GM19035 (cell line): ENCODE measurements around the gene ADRB2.
"Not testable (repeated sequence)": the region's sequence is repeated elsewhere in the genome, so short reads cannot be mapped to it uniquely, and the experiment has no call there.

Experiments used
- ATAC-seq: cut with Tn5 transposase; IDR thresholded peaks from one replicate; pipeline ENCODE4 v1.9.1; 2021; ENCODE audit not compliant: unreplicated experiment

The ADRB2 gene

DNA sequence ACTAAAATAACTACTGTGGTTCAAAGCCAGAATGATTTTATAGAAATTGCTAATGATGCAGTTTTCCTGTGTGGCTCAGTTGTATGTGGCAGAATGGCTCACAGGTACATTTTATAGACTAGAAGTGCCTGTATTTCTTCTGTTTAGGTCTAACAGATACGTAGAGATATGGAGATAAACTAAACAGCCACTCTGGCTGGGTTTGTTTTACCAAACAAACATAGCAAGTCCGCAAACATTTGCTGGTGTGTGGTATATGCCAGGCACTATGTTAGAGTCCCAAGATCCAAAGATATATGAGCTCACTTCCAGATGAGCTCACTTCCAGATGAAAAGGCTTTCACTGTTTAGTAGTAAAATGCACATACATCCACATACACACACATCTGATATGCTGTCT, 24.4 kb downstream of the ADRB2 start:
- ATAC-seq: no peak

DNA sequence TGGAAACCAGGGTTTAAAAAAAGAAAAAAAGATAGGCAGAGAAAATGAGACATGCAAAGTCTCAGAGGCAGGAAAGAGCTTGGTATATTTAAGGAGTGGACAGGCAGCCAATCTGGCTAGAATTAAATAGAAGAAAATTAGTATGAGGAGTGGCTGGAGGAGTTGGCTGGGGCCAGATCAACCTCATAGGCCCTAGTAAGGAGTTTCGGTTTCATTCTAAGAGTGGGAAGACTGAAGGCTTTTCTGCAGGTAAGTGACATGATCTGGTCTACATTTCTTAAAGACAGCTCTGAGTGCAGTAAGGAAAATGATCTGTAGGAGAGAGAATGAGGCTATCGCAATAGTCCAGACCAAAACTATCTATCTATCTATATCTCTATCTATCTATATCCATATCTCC, 27.5 kb downstream of the ADRB2 start:
- ATAC-seq: no peak

DNA sequence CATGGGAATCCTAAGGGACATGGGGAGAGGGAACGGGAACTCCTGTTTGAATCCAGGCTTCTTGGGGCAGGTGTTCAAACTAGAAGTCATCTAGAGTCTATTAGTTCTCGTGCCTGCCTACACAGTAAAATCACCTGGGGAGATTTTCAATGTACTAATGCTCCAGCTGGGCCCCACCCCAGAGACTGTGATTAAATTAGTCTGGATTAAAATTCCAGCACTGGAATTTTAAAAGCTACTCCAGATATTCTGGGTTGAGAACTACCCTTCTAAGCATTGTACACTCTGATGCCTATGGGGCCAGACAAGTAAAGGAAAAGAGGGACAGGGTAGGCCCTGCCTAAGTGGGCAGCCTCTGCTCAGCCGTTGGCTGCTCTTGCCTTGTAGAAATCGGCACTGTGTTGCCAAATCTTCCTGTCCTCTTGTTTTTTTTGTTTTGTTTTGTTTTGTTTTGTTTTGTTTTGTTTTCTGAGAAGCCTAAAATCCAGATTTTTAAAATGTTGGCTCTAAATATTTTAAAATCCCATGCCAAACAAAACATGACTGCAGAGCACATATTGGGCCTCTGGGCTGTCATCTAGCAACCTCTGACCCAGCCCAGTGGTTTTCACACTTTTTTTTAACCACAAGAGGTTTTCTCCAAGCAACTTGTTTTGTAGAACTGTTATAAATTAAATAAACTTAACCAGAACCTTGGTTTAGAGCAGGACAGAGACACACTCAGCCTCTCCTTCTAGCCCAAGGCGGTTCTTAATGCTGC, 29.0 kb downstream of the ADRB2 start:
- no peak for ATAC-seq

DNA sequence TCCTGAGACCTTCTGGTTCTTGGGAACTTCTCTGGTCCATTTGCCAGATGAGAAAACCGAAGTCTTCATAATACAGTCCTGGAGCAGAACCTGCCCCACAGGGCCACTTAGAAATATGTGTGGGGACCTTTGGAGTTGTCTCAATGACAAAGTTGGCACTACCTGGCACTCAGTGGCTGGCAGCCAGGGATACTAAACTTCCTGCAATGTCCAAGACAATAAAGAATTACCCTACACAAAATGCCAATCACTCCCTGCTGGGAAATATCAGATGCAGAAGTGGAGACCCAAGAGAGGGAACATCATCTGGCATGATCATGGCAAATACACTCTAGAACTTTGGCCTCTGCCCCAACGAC, 29.6 kb downstream of the ADRB2 start:
- ATAC-seq: no peak

DNA sequence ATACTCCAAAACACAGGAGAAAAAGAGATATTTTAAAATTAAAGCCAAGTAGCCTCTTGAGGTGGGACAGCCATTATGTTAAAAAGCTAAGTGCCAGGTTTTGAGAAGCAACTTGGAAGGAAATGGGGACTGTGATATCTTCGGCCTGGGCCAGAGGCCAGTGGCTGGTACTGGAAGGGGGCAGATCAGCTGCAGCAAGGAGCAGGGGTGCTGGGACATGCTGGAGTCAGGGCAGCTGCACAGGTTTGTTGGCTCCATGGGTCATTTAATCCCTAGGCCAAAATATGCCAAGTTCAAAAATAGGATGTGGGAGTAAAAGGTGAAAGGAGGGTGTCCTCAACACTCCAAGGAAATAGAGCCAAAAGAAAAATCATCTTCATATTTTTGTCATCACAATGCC, 30.0 kb downstream of the ADRB2 start:
- ATAC-seq: no peak

DNA sequence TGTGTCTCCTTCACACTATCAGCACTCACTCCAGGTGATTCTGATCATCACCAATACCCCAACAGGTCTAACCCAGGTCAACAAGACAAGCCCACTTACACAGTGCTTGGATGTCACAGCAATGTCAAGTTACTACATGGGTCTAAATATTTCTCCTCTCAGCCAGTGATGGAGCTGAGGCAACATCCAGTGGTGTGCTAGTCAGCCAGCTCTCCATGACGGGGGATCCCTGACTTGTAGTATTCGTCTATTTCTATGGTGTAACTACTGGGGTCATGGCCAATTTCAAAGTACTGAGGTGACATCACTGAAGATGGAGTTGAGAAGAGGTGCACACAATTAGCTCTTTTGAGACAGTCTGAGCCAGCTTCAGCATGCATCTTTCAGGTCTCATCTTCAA, 31.1 kb downstream of the ADRB2 start:
- ATAC-seq: no peak

DNA sequence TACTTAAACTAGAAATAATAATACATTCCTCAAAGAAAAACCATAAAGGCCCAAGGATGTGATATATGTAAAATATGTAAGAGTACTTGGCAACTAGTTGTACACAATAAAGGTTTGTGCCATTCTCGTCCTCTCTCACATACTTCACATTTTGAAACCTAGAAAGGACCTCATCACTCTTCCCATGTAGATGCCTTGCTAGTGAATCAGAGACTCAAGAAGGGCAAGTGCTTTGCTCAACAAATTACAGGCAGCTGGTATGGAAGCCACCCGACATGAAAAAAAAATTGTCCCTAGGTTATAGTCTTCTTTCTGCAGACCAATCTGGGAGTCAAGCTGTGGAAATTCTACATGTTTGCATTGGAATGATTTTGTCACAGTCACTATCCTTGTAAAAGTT, 31.7 kb downstream of the ADRB2 start:
- no peak for ATAC-seq

DNA sequence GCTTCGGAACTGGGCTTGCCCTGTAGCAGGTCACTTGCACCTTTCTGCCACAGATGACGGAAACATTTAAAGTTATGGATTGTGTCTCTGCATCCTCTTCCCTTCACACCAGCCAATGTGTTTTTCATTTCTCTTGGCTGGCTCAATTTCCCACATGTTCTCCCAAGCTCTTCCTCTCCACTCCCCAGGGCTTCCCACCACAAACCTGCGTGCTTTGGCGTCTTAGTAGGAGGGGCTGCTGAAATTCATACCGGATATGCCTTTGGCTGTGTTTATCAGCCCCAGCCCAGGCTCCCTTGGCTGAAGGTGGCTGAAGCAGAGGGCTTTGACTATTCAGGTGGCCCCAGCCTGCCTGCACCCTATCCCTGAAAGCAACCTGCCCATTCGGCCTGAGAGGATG, 32.1 kb downstream of the ADRB2 start:
- no peak for ATAC-seq

DNA sequence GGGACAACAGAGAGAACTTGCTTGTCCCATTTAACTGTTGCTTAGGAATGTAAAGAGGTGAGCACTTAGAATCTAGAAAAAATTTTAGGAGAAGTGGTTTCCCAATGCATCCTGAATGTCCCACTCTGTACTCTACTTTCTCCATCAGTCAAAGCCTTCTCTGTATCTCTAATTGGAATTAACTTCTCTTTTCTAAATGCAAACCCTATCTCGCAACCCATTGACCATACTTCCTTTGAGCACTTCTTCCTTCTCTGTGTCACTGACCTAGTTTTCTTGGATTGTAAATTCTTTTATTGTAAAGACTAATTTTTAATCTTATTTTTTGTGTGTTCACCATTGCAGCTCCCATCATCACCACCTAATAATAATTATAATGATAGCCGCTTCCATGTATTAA, 33.3 kb downstream of the ADRB2 start:
- ATAC-seq: no peak

DNA sequence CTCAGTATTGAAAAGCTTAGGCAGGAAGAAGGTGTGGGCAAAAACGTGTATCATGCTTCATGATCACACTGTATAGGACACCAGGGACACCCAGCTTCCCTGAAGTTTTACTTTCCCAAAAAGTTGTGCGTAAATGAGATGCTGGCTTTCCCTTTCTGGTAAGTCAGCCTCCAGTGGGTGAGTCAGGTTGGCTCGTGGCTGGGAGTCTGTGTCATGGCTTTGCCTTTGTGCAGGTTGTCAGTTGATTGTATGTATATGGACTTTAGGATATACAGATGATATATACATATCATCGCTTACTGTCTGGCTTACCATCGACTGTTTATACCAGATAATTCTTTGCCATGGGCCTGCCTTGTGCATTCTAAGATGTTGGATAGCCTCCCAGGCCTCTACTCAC, 34.2 kb downstream of the ADRB2 start:
- no peak for ATAC-seq

DNA sequence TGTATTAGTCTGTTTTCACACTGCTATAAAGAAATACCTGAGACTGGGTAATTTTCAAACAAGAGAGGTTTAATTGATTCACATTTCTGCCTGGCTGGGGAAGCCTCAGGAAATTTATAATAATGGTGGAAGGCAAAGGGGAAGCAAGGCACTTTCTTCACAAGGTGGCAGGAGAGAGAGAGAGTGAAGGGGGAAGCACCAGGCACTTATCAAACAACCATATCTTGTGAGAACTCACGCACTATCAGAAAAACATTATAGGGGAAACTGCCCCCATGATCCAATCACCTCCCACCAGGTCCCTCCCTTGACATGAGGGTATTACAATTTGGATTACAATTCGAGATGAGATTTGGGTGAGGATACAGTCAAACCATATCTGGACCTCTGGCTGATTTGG, 34.7 kb downstream of the ADRB2 start:
- no peak for ATAC-seq

DNA sequence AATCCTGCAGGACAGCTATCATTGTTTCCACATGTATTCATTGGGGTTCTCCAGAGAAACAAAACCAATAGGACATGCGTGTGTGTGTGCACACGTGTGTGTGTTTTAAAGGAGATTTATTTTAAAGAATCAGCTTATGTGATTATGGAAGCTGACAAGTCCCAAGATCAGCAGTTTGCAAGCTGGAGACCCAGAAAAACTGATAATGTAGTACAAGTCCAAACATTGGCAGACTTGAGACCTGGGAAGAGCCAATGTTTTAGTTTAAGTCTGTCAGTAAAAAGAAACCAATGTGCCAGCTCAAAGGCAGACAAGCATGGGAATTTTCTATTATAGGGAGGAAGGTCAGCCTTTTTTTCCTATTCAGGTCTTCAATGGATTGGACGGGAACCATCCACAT, 35.3 kb downstream of the ADRB2 start:
- no peak for ATAC-seq

DNA sequence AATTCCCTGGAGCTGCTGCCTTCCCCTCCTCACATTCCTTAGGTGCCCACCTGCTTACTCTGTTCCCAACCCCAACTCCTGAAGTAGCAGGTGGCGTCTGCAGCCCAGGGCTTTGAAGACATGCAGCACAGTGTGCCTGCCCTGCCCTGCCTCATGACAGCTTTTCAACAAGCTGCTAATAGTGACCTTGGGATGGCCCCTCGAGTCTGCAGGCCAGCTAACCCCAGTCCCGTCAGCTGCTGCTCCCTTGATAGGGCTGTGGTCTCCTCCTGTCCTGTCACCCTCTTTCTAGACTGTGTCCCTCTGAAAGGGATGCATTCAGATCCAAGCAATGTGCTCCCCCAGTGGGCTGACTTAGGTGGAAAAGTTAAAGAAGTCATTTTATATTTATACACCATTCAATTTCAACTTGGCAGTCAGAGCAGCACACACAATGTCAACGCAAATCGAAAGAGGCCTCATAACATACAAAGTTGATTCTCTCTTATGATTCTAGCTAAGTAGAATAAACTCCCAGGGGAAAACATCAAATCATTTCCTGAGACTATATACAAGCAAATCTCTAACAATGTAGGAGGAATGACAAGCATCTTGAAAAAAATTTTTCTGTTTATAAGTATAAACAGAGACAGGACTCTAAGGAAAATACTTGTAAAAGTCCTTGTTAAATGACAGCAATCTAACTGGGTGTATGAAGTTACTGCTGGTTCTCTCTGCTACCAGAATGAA, 37.9 kb downstream of the ADRB2 start:
- ATAC-seq: no peak

DNA sequence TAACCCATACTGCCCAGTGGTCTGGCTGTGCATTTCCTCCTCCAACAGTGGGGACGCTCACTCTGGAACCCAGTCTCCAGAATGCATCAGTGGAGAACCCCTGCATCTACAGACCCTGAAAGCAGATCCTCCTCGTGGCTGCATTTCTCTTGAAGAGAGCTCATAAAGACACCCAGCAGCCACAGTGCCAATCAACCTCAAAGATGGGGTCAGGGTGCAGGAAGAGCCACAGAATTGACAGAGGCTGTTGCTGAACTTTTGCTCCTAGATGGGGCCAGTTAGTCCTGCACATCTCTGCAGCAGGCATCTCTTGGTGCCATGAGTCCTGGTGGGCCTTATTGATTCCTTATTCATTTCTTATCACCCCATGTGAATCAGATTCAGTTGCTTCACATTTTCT, 39.6 kb downstream of the ADRB2 start:
- no peak for ATAC-seq

DNA sequence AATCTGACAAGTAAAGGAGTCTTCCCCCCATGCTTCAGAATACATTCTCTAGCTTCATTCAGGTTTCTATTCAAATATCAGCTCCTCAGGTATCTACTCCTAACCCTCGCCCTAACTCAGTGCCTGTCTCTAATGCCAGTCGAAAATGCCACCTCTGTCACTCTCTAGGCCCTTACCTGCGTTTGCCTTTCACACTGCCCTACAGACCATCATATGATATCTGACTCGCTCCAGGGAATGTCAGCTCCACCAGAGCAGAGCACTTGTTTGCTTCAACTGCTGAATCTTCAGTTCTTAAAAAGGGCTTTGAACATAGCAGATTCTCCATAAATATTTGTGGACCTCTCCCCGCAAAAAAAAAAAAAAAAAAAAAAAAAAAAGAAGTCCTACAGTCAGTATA, 46.7 kb downstream of the ADRB2 start:
- no peak for ATAC-seq

DNA sequence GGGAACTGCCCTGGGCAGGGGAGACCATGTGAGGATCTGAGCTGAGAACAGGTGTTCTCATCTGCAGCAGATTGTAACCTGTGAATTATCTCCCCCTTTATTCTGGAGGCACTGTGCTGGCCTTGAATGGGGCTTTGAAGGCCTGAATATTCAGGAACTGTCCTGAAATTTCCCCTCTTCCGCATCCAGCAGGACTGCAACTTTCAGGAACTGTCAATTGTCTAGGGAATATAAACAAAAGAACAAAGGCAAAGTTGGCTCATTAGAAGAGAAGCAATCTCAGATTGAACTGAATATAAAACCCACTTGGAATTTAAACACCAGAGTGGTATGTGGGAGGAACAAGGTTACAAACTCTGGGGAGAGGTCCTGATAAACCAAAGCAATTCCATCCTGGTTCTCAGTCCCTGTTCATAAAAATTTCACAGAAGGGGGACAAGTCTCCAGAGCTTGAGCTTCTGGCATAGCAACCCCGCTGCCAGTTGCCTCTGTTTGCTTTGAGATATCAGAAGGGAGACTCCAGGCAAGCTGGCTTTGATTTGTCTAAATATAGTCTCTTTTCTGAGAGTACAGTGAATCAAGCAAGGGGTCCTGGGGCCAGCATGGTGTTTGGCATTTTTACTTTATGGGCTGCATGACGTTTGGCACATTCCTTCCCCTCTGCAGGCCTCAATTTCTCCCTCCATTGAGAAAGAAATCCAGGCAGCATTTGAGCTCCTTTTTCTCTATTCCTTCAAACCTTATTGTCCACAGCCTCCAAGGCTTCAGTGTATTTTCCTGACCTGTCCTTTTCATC, 47.5 kb downstream of the ADRB2 start:
- no peak for ATAC-seq

DNA sequence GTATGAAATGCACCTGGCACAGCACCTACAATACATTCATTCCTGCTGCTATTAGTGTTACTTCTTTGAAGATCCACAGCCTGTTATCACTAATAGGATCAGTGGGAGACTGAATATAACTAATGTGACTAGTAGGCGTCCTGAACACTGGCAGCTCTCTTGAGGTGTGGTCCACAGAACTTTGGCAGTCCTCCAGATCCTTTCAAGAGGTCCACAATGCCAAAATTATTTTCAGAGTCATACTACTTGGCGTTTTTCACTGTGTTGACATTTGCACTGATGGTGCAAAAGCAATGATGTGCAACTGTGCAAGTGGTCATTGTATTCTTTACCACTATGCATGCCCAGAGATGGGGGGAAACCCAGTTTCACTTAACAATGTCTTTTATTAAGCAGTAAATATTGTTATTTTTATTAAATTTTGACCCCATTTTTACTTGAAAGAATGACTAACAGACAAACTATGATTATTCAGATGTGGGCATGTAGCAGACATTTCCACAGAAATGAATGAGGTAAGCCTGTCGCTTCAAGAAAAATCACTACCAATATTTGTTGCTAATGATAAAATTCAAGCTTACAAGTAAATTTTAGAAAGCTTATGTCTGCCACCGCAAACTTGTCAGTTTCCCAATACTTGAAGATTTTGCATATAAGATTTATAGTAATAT, 48.9 kb downstream of the ADRB2 start:
- no peak for ATAC-seq

DNA sequence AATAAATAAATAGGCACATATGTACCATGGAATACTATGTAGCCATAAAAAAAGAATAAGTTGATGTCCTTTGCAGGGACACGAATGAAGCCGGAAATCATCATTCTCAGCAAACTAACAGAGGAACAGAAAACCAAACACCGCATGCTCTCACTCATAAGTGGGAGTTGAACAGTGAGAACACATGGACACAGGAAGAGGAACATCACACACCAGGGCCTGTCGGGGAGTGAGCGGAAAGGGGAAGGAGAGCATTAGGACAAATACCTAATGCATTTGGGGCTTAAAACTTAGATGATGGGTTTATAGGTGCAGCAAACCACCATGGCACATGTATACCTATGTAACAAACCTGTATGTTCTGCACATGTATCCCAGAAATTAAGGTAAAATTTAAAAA, 51.0 kb downstream of the ADRB2 start:
- not testable (repeated sequence) for ATAC-seq
